OCI-LY7 (cell line): ENCODE data around the gene HOXC6.

ENCODE experiments used
- CTCF ChIP-seq: fragments of 200-600 bp; sonication (generic); conservative IDR thresholded peaks from 2 replicates; pipeline ENCODE4 v1.5.1; 2014; ENCODE audit warnings: mild to moderate bottlenecking, antibody characterized with exemption, low read length, moderate library complexity, mixed read lengths
- EZH2phosphoT487 ChIP-seq: fragments of 200-600 bp; sonication (generic); IDR thresholded peaks from 2 replicates; pipeline ENCODE4 v1.6.1; 2018; ENCODE audit warnings: low read depth, borderline replicate concordance, mild to moderate bottlenecking, mixed run types, antibody characterized with exemption, low read length, moderate library complexity, mixed read lengths

GRCh38 chr12:54036620-54037359 lies 8.6 kb downstream of the HOXC6 start:
- TF ChIP-seq CTCF (0 out of 2 replicates have a peak, but pooled peaks have one; percentile 32), EZH2phosphoT487 (no peak)
